GM23338 (cell line): Measurements from ENCODE around the gene KPTN. TPM values are rescaled to one million over a fixed set of nuclear protein-coding genes. Genes with fewer than 3 reads are reported as not detected.

Experiments
- ATAC-seq: fragments of 200-7000 bp; cut with Tn5 transposase; 3 replicates; pipeline ENCODE4 v1.9.1; 2020
- DNase-seq: peaks from one replicate; pipeline ENCODE4 v3.0.0-alpha.2; 2015; ENCODE audit warnings: low spot score
- H2AFZ ChIP-seq: fragments of 200-600 bp; sonication (generic); 2 replicates; pipeline ENCODE4 v1.8.0; 2016; ENCODE audit warnings: antibody characterized with exemption, mild to moderate bottlenecking, moderate library complexity
- H3F3A ChIP-seq: fragments of 200-600 bp; sonication (generic); replicated peaks from 2 replicates; pipeline ENCODE4 v1.8.0; 2017; ENCODE audit warnings: antibody characterized with exemption, mixed run types, low read depth
- H3K27ac ChIP-seq: fragments of 200-600 bp; sonication (generic); 2 replicates; pipeline ENCODE4 v1.6.1; 2016; ENCODE audit warnings: low read depth
- H3K27me3 ChIP-seq: fragments of 200-600 bp; sonication (generic); 2 replicates; pipeline ENCODE4 v1.8.0; 2016; ENCODE audit warnings: mild to moderate bottlenecking, mixed run types, moderate library complexity; ENCODE audit not compliant: insufficient read depth
- H3K36me3 ChIP-seq: fragments of 200-600 bp; sonication (generic); 2 replicates; pipeline ENCODE4 v1.8.0; 2016; ENCODE audit warnings: mild to moderate bottlenecking; ENCODE audit not compliant: insufficient read depth
- H3K4me1 ChIP-seq: fragments of 200-600 bp; sonication (generic); 2 replicates; pipeline ENCODE4 v1.8.0; 2016; ENCODE audit warnings: mild to moderate bottlenecking, moderate library complexity; ENCODE audit not compliant: insufficient read depth
- H3K4me2 ChIP-seq: fragments of 200-600 bp; sonication (generic); 2 replicates; pipeline ENCODE4 v1.7.1; 2017; ENCODE audit warnings: mixed run types
- H3K4me3 ChIP-seq: fragments of 200-600 bp; sonication (generic); 2 replicates; pipeline ENCODE4 v1.6.1; 2016; ENCODE audit warnings: mixed run types
- H3K79me2 ChIP-seq: fragments of 200-600 bp; sonication (generic); replicated peaks from 2 replicates; pipeline ENCODE4 v1.8.0; 2017; ENCODE audit warnings: mild to moderate bottlenecking; ENCODE audit not compliant: insufficient read depth
- H3K9me2 ChIP-seq: fragments of 200-600 bp; sonication (generic); 2 replicates; pipeline ENCODE4 v1.8.0; 2017; ENCODE audit not compliant: insufficient read depth
- H4K20me1 ChIP-seq: fragments of 200-600 bp; sonication (generic); replicated peaks from 2 replicates; pipeline ENCODE4 v1.8.0; 2017; ENCODE audit warnings: mild to moderate bottlenecking; ENCODE audit not compliant: insufficient read depth
- H3K27ac Mint-ChIP-seq: 2 replicates; pipeline ENCODE4 v1.8.0; 2020; ENCODE audit warnings: inconsistent platforms, mild to moderate bottlenecking, moderate library complexity, mixed read lengths
- H3K27me3 Mint-ChIP-seq: 3 replicates; pipeline ENCODE4 v1.8.0; 2022; ENCODE audit warnings: low read depth, mild to moderate bottlenecking, moderate library complexity, mixed read lengths, inconsistent platforms; ENCODE audit not compliant: insufficient read depth, poor library complexity
- H3K36me3 Mint-ChIP-seq: 3 replicates; pipeline ENCODE4 v1.8.0; 2021; ENCODE audit warnings: low read depth, mild to moderate bottlenecking, inconsistent platforms, moderate library complexity, mixed read lengths
- H3K4me1 Mint-ChIP-seq: 3 replicates; pipeline ENCODE4 v1.8.0; 2020; ENCODE audit warnings: mild to moderate bottlenecking, inconsistent platforms, mixed read lengths
- H3K4me3 Mint-ChIP-seq: 3 replicates; pipeline ENCODE4 v1.8.0; 2021; ENCODE audit warnings: moderate library complexity, mild to moderate bottlenecking, inconsistent platforms, mixed read lengths
- H3K9me3 Mint-ChIP-seq: 3 replicates; pipeline ENCODE4 v1.8.0; 2020; ENCODE audit warnings: moderate library complexity, mild to moderate bottlenecking, inconsistent platforms, mixed read lengths
- CREB1 ChIP-seq: fragments of 250-450 bp; sonication (Bioruptor Pico); IDR thresholded peaks from 2 replicates; pipeline ENCODE4 v1.5.0; 2020; ENCODE audit warnings: low read depth, mild to moderate bottlenecking, moderate library complexity
- CTCF ChIP-seq, 2 experiments: fragments of 200-600 bp in 1 of 2; sonication (generic) in 1 of 2; conservative IDR thresholded peaks; 2 replicates each; pipeline versions ENCODE4 v1.5.1 to v1.6.1; 2016 to 2017; ENCODE audit warnings: antibody characterized with exemption in 2 of 2, low read depth in 2 of 2, mild to moderate bottlenecking in 2 of 2, moderate library complexity in 1 of 2
- ETS1 ChIP-seq: IDR thresholded peaks from 2 replicates; pipeline ENCODE4 v1.6.1; 2016; ENCODE audit warnings: antibody characterized with exemption
- EZH2 ChIP-seq: fragments of 200-600 bp; sonication (generic); IDR thresholded peaks from one replicate; pipeline ENCODE4 v1.8.0; 2017; ENCODE audit warnings: antibody characterized with exemption, mild to moderate bottlenecking, low read depth; ENCODE audit not compliant: unreplicated experiment
- EZH2phosphoT487 ChIP-seq: fragments of 200-600 bp; sonication (generic); IDR thresholded peaks from one replicate; pipeline ENCODE4 v1.8.1; 2018; ENCODE audit warnings: antibody characterized with exemption; ENCODE audit not compliant: unreplicated experiment
- NANOG ChIP-seq: IDR thresholded peaks from 2 replicates; pipeline ENCODE4 v1.6.1; 2016; ENCODE audit warnings: antibody characterized with exemption, borderline replicate concordance
- POLR2AphosphoS5 ChIP-seq: IDR thresholded peaks from 2 replicates; pipeline ENCODE4 v1.6.1; 2016; ENCODE audit warnings: antibody characterized with exemption, low read depth
- STAT1 ChIP-seq: IDR thresholded peaks from one replicate; pipeline ENCODE4 v1.6.1; 2016; ENCODE audit warnings: antibody characterized with exemption; ENCODE audit not compliant: unreplicated experiment
- ZNF114 ChIP-seq: fragments of 250-450 bp; sonication (Bioruptor Pico); IDR thresholded peaks from 2 replicates; pipeline ENCODE4 v1.5.0; 2020; ENCODE audit warnings: mild to moderate bottlenecking, moderate library complexity
- ZNF331 ChIP-seq: fragments of 250-450 bp; sonication (Bioruptor Pico); IDR thresholded peaks from 2 replicates; pipeline ENCODE4 v1.5.0; 2020; ENCODE audit warnings: low read depth, mild to moderate bottlenecking, moderate library complexity
- polyA plus RNA-seq: library from polyadenylated mRNA; unstranded; fragments of >200 nt; fragmentation: Nextera tagmentation; extraction: Ambion mirVana; gene quantifications from 2 replicates; pipeline ENCODE4 v1.2.1, GENCODE V29; 2016
- total RNA-seq: library from RNA; depleted of rRNA; stranded (reverse); fragments of >200 nt; shearing (Covaris generic); gene quantifications from 2 replicates; pipeline ENCODE4 v1.2.3, GENCODE V29; 2014
- TF ChIP-seq, protein P1 (sequence below): IDR thresholded peaks from one replicate; pipeline ENCODE4 v1.6.1; 2018; ENCODE audit warnings: antibody characterized with exemption; ENCODE audit not compliant: unreplicated experiment

The KPTN gene
- total and polyA plus RNA-seq, 2 experiments from 2014 or later, result 19.8 to 26.2 TPM

- TF ChIP-seq CREB1 (CRISPR knock-in tag) (no peak), POLR2AphosphoS5 (no peak), EZH2 (no peak), STAT1 (no peak), ETS1 (no peak), NANOG (no peak)
Measured at GRCh38 chr19:47461876-47462275, 22.1 kb downstream of the KPTN start (continued).

DNA sequence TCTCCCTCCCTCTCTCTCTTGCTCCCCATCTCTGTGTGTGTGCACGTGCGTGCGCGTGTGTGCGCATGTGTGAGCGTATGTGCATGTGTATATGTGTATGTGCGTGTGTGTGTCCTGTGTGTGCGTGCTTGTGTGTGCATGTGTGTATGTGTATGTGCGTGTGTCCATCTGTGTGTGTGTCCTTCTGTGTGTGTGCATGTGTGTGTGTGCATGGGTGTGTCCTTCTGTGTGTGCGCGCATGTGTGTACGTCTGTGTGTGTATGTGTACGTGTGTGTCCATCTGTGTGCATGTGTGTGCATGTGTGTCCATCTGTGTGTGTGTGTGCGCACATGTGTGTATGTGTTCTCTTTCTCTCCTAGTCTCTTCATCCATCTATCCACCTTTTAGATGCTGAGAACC, 24.5 kb downstream of the KPTN start:
- no peak overlapping the region for H3K4me3 ChIP-seq
- no peak overlapping the region for H3K4me3 Mint-ChIP-seq
- no peak overlapping the region for H3K4me2 ChIP-seq

DNA sequence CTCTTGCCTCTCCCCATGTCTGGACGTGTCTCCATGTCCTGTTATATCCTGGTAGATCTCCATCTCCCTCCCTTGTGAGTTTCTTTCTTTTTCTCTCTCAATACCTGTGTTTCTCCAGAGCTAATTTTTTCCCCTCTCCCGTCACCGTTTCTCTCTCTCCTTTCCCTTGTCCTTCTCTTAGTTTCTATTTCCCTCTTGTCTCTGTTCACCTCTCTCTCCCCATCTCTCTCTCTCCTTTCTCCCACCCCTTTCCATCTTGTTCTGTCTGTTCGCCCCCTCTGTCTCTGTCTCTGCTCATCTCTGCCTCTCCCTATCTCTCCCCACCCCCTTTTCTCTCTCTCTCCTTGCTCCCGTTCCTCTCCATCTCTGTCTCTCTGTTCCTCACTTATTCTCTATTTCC, 25.3 kb downstream of the KPTN start:
- Mint-ChIP-seq H3K4me3 (no peak overlapping the region), H3K36me3 (peaks cover 19% of the 10 kb centered on the region), H3K4me1 (no peaks in the 10 kb centered on the region; the same call in 2 of the 3 replicates), H3K9me3 (no peaks in the 10 kb centered on the region), H3K27me3 (no peaks in the 10 kb centered on the region), H3K27ac (no peak overlapping the region)
- Histone ChIP-seq H3K27me3 (peaks cover 41% of the 10 kb centered on the region), H3K79me2 (no peaks in the 10 kb centered on the region), H3K4me2 (no peak overlapping the region), H3K4me3 (no peak overlapping the region), H3F3A (0 out of 2 replicates have a peak, but pooled peaks cover 5% of the 10 kb centered on the region), H4K20me1 (0 out of 2 replicates have a peak, but pooled peaks cover 4% of the 10 kb centered on the region), H3K36me3 (no peaks in the 10 kb centered on the region; the same call in 1 of the 2 replicates), H3K4me1 (peaks cover 3% of the 10 kb centered on the region; the same call in 1 of the 2 replicates), H3K27ac (no peak overlapping the region), H3K9me2 (no peaks in the 10 kb centered on the region), H2AFZ (no peak overlapping the region)
- DNase-seq (no peak), ATAC-seq (no peak)
- TF ChIP-seq POLR2AphosphoS5 (no peak), CTCF (conservative IDR thresholded peaks at IDR 0.05; ENCODE audit: low read depth in 2 of 2) (no peak), ZNF114 (CRISPR knock-in tag) (no peak), EZH2phosphoT487 (no peak), ZNF331 (CRISPR knock-in tag) (no peak)
- TF ChIP-seq, protein P1, sequence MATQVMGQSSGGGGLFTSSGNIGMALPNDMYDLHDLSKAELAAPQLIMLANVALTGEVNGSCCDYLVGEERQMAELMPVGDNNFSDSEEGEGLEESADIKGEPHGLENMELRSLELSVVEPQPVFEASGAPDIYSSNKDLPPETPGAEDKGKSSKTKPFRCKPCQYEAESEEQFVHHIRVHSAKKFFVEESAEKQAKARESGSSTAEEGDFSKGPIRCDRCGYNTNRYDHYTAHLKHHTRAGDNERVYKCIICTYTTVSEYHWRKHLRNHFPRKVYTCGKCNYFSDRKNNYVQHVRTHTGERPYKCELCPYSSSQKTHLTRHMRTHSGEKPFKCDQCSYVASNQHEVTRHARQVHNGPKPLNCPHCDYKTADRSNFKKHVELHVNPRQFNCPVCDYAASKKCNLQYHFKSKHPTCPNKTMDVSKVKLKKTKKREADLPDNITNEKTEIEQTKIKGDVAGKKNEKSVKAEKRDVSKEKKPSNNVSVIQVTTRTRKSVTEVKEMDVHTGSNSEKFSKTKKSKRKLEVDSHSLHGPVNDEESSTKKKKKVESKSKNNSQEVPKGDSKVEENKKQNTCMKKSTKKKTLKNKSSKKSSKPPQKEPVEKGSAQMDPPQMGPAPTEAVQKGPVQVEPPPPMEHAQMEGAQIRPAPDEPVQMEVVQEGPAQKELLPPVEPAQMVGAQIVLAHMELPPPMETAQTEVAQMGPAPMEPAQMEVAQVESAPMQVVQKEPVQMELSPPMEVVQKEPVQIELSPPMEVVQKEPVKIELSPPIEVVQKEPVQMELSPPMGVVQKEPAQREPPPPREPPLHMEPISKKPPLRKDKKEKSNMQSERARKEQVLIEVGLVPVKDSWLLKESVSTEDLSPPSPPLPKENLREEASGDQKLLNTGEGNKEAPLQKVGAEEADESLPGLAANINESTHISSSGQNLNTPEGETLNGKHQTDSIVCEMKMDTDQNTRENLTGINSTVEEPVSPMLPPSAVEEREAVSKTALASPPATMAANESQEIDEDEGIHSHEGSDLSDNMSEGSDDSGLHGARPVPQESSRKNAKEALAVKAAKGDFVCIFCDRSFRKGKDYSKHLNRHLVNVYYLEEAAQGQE, result no peak

More for the DNA sequence above, 24.5 kb downstream of the KPTN start:
- Histone ChIP-seq H3K27me3 (peaks cover 41% of the 10 kb centered on the region), H3K9me2 (no peaks in the 10 kb centered on the region), H3K4me1 (peaks cover 5% of the 10 kb centered on the region; the same call in 1 of the 2 replicates), H3K27ac (no peak overlapping the region), H3F3A (0 out of 2 replicates have a peak, but pooled peaks cover 5% of the 10 kb centered on the region), H3K36me3 (no peaks in the 10 kb centered on the region; the same call in 1 of the 2 replicates), H3K79me2 (no peaks in the 10 kb centered on the region), H2AFZ (no peak overlapping the region), H4K20me1 (0 out of 2 replicates have a peak, but pooled peaks cover 4% of the 10 kb centered on the region)
- Mint-ChIP-seq H3K36me3 (peaks cover 17% of the 10 kb centered on the region), H3K9me3 (no peaks in the 10 kb centered on the region), H3K27me3 (no peaks in the 10 kb centered on the region), H3K4me1 (peaks cover 3% of the 10 kb centered on the region), H3K27ac (no peak overlapping the region)
- no peak for ATAC-seq
- TF ChIP-seq CTCF (conservative IDR thresholded peaks at IDR 0.05; ENCODE audit: low read depth in 2 of 2) (no peak), EZH2 (no peak), CREB1 (CRISPR knock-in tag) (no peak), EZH2phosphoT487 (no peak), NANOG (no peak)
- no peak for DNase-seq
